ENCODE data around the gene HK1.

DNA sequence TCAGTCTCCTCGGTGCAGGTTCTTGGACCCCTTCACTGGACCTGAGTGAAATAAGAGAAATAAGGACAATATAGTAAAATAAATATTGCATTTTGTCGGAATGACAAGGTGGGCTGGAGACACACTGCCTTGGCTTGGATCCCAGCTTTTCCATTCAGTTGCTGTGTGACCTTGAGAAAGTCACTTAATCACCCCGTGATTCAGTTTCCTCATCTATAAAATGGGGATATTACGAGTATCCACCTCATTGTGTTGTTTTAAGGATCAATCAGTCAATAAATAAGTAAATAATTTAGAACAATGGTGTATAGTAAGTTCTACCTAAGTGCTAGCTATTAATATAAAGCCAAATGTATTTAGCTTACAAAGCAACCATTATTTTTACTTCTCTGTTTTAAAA lies 29.1 kb downstream of the HK1 start:
- no peak for TF ChIP-seq POLR2A (IDR thresholded peaks at IDR 0.05; ENCODE audit: extremely low read depth, insufficient read length)
- TF ChIP-seq, protein P1, sequence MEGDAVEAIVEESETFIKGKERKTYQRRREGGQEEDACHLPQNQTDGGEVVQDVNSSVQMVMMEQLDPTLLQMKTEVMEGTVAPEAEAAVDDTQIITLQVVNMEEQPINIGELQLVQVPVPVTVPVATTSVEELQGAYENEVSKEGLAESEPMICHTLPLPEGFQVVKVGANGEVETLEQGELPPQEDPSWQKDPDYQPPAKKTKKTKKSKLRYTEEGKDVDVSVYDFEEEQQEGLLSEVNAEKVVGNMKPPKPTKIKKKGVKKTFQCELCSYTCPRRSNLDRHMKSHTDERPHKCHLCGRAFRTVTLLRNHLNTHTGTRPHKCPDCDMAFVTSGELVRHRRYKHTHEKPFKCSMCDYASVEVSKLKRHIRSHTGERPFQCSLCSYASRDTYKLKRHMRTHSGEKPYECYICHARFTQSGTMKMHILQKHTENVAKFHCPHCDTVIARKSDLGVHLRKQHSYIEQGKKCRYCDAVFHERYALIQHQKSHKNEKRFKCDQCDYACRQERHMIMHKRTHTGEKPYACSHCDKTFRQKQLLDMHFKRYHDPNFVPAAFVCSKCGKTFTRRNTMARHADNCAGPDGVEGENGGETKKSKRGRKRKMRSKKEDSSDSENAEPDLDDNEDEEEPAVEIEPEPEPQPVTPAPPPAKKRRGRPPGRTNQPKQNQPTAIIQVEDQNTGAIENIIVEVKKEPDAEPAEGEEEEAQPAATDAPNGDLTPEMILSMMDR (IDR thresholded peaks at IDR 0.05; ENCODE audit: low read depth, low read length), result no peak
- TF ChIP-seq MYC (IDR thresholded peaks at IDR 0.05; ENCODE audit: low read depth, low read length), result no peak

Data from NB4 (cell line).